H1 (cell line): ENCODE data around the gene SEPTIN7. TPM values are rescaled to one million over a fixed set of nuclear protein-coding genes. Genes with fewer than 3 reads are reported as not detected.

Experiments used
- CTCF ChIA-PET: fragments of 300-600 bp; sonication (Branson Sonifier 250); formaldehyde crosslinking; loops from one replicate; lab custom pipeline; 2021; ENCODE audit not compliant: partially characterized antibody; lab: Charles Lee
- POLR2A ChIA-PET: fragments of 300-600 bp; sonication (Branson Sonifier 250); formaldehyde crosslinking; loops from one replicate; lab custom pipeline; 2021; ENCODE audit warnings: inconsistent platforms; ENCODE audit not compliant: partially characterized antibody; lab: Charles Lee
- DNase-seq, 2 experiments: peaks; one replicate each; pipeline versions ENCODE4 v3.0.0 to v3.0.0-alpha.2; 2010 to 2022; ENCODE audit warnings: low spot score in 2 of 2, low read depth in 1 of 2, mixed read lengths in 1 of 2
- FAIRE-seq: peaks from 2 replicates; lab custom pipeline; 2011; peaks lifted over from hg19 to GRCh38; lab: Jason Lieb, UNC
- H2AFZ ChIP-seq: 2 replicates; pipeline ENCODE4 v1.8.1; 2012; ENCODE audit warnings: low read length, inconsistent platforms
- H2AK5ac ChIP-seq: 2 replicates; pipeline ENCODE4 v1.6.1; 2013; ENCODE audit warnings: low read depth, low read length
- H2BK120ac ChIP-seq: replicated peaks from 2 replicates; pipeline ENCODE3; 2013; ENCODE audit warnings: low read depth, low read length, inconsistent platforms
- H2BK12ac ChIP-seq: 2 replicates; pipeline ENCODE4 v1.6.1; 2013; ENCODE audit warnings: low read depth, low read length
- H2BK15ac ChIP-seq: 2 replicates; pipeline ENCODE4 v1.6.1; 2013; ENCODE audit warnings: low read length
- H2BK20ac ChIP-seq: 2 replicates; pipeline ENCODE4 v1.6.1; 2013; ENCODE audit warnings: low read length
- H2BK5ac ChIP-seq: 2 replicates; pipeline ENCODE4 v1.6.1; 2013; ENCODE audit warnings: low read depth, low read length
- H3K14ac ChIP-seq: 2 replicates; pipeline ENCODE4 v1.6.1; 2013; ENCODE audit warnings: inconsistent platforms; ENCODE audit not compliant: insufficient read length
- H3K18ac ChIP-seq: 2 replicates; pipeline ENCODE4 v1.6.1; 2013; ENCODE audit warnings: low read length; ENCODE audit errors: extremely low read depth
- H3K23ac ChIP-seq: 2 replicates; pipeline ENCODE4 v1.6.1; 2013; ENCODE audit warnings: inconsistent platforms; ENCODE audit not compliant: insufficient read length
- H3K23me2 ChIP-seq: 2 replicates; pipeline ENCODE4 v1.6.1; 2013; ENCODE audit warnings: low read depth, low read length
- H3K27ac ChIP-seq: 2 replicates; pipeline ENCODE4 v1.6.1; 2011; ENCODE audit warnings: low read depth, low read length, inconsistent platforms
- H3K27me3 ChIP-seq, 4 experiments: replicated peaks in 1 of 4; 1 replicate in 1 of 4; 2 replicates in 3 of 4; pipeline versions ENCODE4 v1.6.1 to v1.8.1; 2011 to 2013; ENCODE audit warnings: low read length in 3 of 4, mild to moderate bottlenecking in 3 of 4, inconsistent platforms in 2 of 4, mixed read lengths in 2 of 4, moderate library complexity in 1 of 4; ENCODE audit not compliant: control insufficient read depth in 3 of 4, insufficient read depth in 3 of 4; ENCODE audit errors: extremely low read depth in 1 of 4
- H3K36me3 ChIP-seq, 4 experiments: 2 replicates each; pipeline versions ENCODE4 v1.6.1 to v1.8.1; 2011 to 2013; ENCODE audit warnings: mild to moderate bottlenecking in 4 of 4, low read length in 3 of 4, moderate library complexity in 2 of 4, control low read depth in 1 of 4, inconsistent platforms in 1 of 4; ENCODE audit not compliant: insufficient read depth in 4 of 4, control insufficient read depth in 2 of 4
- H3K4ac ChIP-seq: replicated peaks from 2 replicates; pipeline ENCODE3; 2013; ENCODE audit warnings: low read length, low read depth, mixed read lengths, inconsistent platforms; ENCODE audit not compliant: insufficient read length
- H3K4me1 ChIP-seq, 4 experiments: replicated peaks in 1 of 4; 1 replicate in 1 of 4; 2 replicates in 3 of 4; pipeline versions ENCODE4 v1.6.1 to v1.8.1; 2011 to 2013; ENCODE audit warnings: low read length in 3 of 4, inconsistent platforms in 2 of 4, mixed read lengths in 1 of 4; ENCODE audit not compliant: insufficient read depth in 4 of 4, control insufficient read depth in 3 of 4
- H3K4me2 ChIP-seq, 2 experiments: 2 replicates each; pipeline versions ENCODE4 v1.6.1 to v1.8.1; 2011 to 2013; ENCODE audit warnings: low read depth in 2 of 2, low read length in 2 of 2, control low read depth in 1 of 2, inconsistent platforms in 1 of 2, mild to moderate bottlenecking in 1 of 2; ENCODE audit not compliant: insufficient read depth in 1 of 2
- H3K4me3 ChIP-seq, 4 experiments: fragments of 200-600, 300-600 bp in 1 of 4; sonication (generic), shearing (Covaris generic), sonication (Bioruptor Twin) in 1 of 4; 2 replicates each; pipeline versions ENCODE4 v1.5.1 to v1.8.1; 2011 to 2016; ENCODE audit warnings: low read length in 4 of 4, low read depth in 3 of 4, control low read depth in 2 of 4, inconsistent platforms in 2 of 4, mild to moderate bottlenecking in 2 of 4, mixed read lengths in 1 of 4, moderate library complexity in 1 of 4; ENCODE audit not compliant: insufficient read depth in 2 of 4; ENCODE audit errors: extremely low read depth in 1 of 4
- H3K56ac ChIP-seq: replicated peaks from 2 replicates; pipeline ENCODE3; 2013; ENCODE audit warnings: low read depth, mild to moderate bottlenecking, mixed read lengths, low read length, inconsistent platforms; ENCODE audit not compliant: insufficient read length
- H3K79me1 ChIP-seq: 2 replicates; pipeline ENCODE4 v1.6.1; 2013; ENCODE audit warnings: low read depth, low read length, control low read depth
- H3K79me2 ChIP-seq, 2 experiments: 2 replicates each; pipeline versions ENCODE4 v1.6.1 to v1.8.1; 2012 to 2013; ENCODE audit warnings: low read length in 2 of 2, mild to moderate bottlenecking in 2 of 2, inconsistent platforms in 1 of 2; ENCODE audit not compliant: insufficient read depth in 2 of 2, control insufficient read depth in 1 of 2
- H3K9ac ChIP-seq, 4 experiments: replicated peaks in 1 of 4; 1 replicate in 1 of 4; 2 replicates in 3 of 4; pipeline versions ENCODE4 v1.6.1 to v1.8.1; 2011 to 2013; ENCODE audit warnings: low read depth in 3 of 4, low read length in 3 of 4, control low read depth in 2 of 4, mild to moderate bottlenecking in 2 of 4, moderate library complexity in 2 of 4, inconsistent platforms in 1 of 4; ENCODE audit errors: extremely low read depth in 1 of 4
- H3K9me3 ChIP-seq, 2 experiments: 2 replicates each; pipeline versions ENCODE4 v1.6.1 to v1.8.1; 2012 to 2013; ENCODE audit warnings: mild to moderate bottlenecking in 2 of 2, moderate library complexity in 2 of 2, control low read depth in 1 of 2, inconsistent platforms in 1 of 2, low read depth in 1 of 2, low read length in 1 of 2, mixed read lengths in 1 of 2; ENCODE audit not compliant: insufficient read depth in 2 of 2
- H4K20me1 ChIP-seq, 2 experiments: replicated peaks in 1 of 2; 2 replicates each; pipeline versions ENCODE3 to v1.8.1; 2011 to 2013; ENCODE audit warnings: inconsistent platforms in 2 of 2, low read length in 2 of 2, mild to moderate bottlenecking in 1 of 2; ENCODE audit not compliant: insufficient read depth in 2 of 2, control insufficient read depth in 1 of 2
- H4K5ac ChIP-seq: 2 replicates; pipeline ENCODE4 v1.6.1; 2013; ENCODE audit warnings: low read length, low read depth, mixed read lengths, inconsistent platforms; ENCODE audit not compliant: insufficient read length
- H4K8ac ChIP-seq: 2 replicates; pipeline ENCODE4 v1.8.0; 2013; ENCODE audit warnings: mild to moderate bottlenecking, moderate library complexity, low read length, inconsistent platforms; ENCODE audit not compliant: insufficient read depth; ENCODE audit errors: extremely low read depth
- H4K91ac ChIP-seq: replicated peaks from 2 replicates; pipeline ENCODE3; 2013; ENCODE audit warnings: low read length, mixed read lengths, inconsistent platforms; ENCODE audit not compliant: insufficient read length
- BCL11A ChIP-seq, 2 experiments: IDR thresholded peaks; one replicate each; pipeline ENCODE4 v1.6.1; 2011; ENCODE audit warnings: low read depth in 2 of 2, low read length in 2 of 2, mild to moderate bottlenecking in 2 of 2
- BRCA1 ChIP-seq: IDR thresholded peaks from 2 replicates; pipeline ENCODE4 v1.6.1; 2012; ENCODE audit warnings: low read depth, low read length, improper control_type of control experiment
- CEBPB ChIP-seq: IDR thresholded peaks from 2 replicates; pipeline ENCODE4 v1.6.1; 2012; ENCODE audit warnings: low read depth, low read length
- CHD1 ChIP-seq: IDR thresholded peaks from 2 replicates; pipeline ENCODE4 v1.6.1; 2012; ENCODE audit warnings: low read depth, low read length, improper control_type of control experiment
- EZH2 ChIP-seq: fragments of 200-600 bp; sonication (generic); IDR thresholded peaks from 2 replicates; pipeline ENCODE4 v1.7.1; 2012; ENCODE audit warnings: low read depth, mild to moderate bottlenecking, moderate library complexity, low read length, inconsistent platforms; ENCODE audit not compliant: severe bottlenecking
- JUN ChIP-seq: IDR thresholded peaks from 2 replicates; pipeline ENCODE4 v1.6.1; 2011; ENCODE audit warnings: low read depth, mild to moderate bottlenecking, improper control_type of control experiment, low read length
- NRF1 ChIP-seq: IDR thresholded peaks from 2 replicates; pipeline ENCODE4 v1.6.1; 2011; ENCODE audit warnings: mild to moderate bottlenecking, low read depth, low read length, improper control_type of control experiment
- RAD21 ChIP-seq, 2 experiments: IDR thresholded peaks in 1 of 2; conservative IDR thresholded peaks in 1 of 2; 2 replicates each; pipeline ENCODE4 v1.6.1; 2011; ENCODE audit warnings: low read depth in 2 of 2, low read length in 2 of 2, improper control_type of control experiment in 1 of 2, inconsistent platforms in 1 of 2, mild to moderate bottlenecking in 1 of 2, moderate library complexity in 1 of 2
- TBP ChIP-seq: IDR thresholded peaks from 2 replicates; pipeline ENCODE4 v1.6.1; 2011; ENCODE audit warnings: low read depth, low read length, improper control_type of control experiment
- YY1 ChIP-seq: IDR thresholded peaks from 2 replicates; pipeline ENCODE4 v1.6.1; 2011; ENCODE audit warnings: low read depth, mild to moderate bottlenecking, low read length
- WGBS, 2 experiments: shearing (Covaris generic) in 1 of 2; methylation state at CpG; one replicate each; pipeline versions ENCODE4 v1.1.6 to v1.1.7; 2013 to 2015; ENCODE audit warnings: low lambda C conversion rate in 2 of 2, mixed read lengths in 2 of 2, inconsistent platforms in 1 of 2, low coverage in 1 of 2, missing lambda C conversion rate in 1 of 2; ENCODE audit not compliant: insufficient replicate concordance in 2 of 2, insufficient coverage in 1 of 2, insufficient read length in 1 of 2; ENCODE audit errors: extremely low coverage in 1 of 2, missing lambda C conversion rate in 1 of 2; 5-methylcytosine and 5-hydroxymethylcytosine counted together
- polyA plus RNA-seq, 7 experiments: library from polyadenylated mRNA; depleted of rRNA in 3 of 7; stranded (reverse) in 5 of 7; unstranded in 2 of 7; fragments of >200 nt in 5 of 7; fragments of 200-250 nt in 2 of 7; gene quantifications; 1 replicate in 5 of 7; 2 replicates in 1 of 7; 4 replicates in 1 of 7; pipeline versions ENCODE4 v1.2.1 to v1.2.3, GENCODE V29; 2011 to 2013; ENCODE audit warnings: missing spikeins in 2 of 7, mixed read lengths in 2 of 7
- total RNA-seq: library from RNA; stranded (reverse); fragmentation: NEBNext Ultra II Directional; extraction: Animal tissue kit (Norgen Biotek cat#: 25700); gene quantifications from 2 replicates; pipeline ENCODE4 v1.2.1, GENCODE V29; 2021
- TF ChIP-seq, protein P1 (sequence below), 3 experiments: IDR thresholded peaks; 1 replicate in 2 of 3; 2 replicates in 1 of 3; pipeline versions ENCODE4 v1.5.1 to v1.6.1; 2011; ENCODE audit warnings: low read length in 3 of 3, mild to moderate bottlenecking in 3 of 3, inconsistent platforms in 2 of 3, low read depth in 1 of 3, moderate library complexity in 1 of 3; ENCODE audit not compliant: insufficient read depth in 1 of 3; ENCODE audit errors: control extremely low read depth in 1 of 3

Gene SEPTIN7
- total and polyA plus RNA-seq, 2 of the 8 experiments (the other 6 are each of a cell fraction or from before 2014, with no cell fraction given): 85.3 to 183 TPM

DNA sequence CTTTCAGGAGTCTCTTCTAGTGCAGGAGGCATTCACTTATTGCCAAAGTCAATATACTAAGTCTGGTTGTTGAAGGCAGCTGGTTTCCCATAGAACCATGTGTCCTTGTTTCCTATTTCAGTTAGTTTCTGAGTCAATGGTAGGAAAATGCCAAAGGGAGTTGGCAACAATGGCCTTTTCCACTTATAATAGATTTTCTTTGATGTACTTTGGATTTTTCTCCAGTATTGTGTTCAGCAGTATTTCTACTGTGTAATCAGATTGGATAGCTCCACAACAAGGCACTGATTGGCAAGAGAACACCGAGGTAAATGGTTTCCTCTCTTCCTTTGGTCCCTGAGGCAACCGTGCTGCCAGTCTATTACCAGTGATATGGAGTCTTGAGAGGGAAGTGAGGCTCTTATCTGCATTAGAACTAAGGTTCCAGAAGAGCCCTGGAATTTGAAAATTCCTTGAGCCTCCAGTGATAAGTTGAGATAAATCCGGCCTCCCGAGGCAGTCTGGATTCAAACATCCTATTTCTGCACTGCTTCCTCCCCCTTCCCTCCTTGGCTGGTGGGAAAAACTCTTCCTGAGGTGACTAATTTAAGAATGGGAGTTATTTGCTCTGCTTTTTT is 7.9 kb upstream of the SEPTIN7 start:
- no peak overlapping the region for H2BK120ac ChIP-seq
- no peak overlapping the region for H3K56ac ChIP-seq
- H3K27ac ChIP-seq: no peak overlapping the region
- no peak overlapping the region for H4K8ac ChIP-seq
- no peak overlapping the region for H3K18ac ChIP-seq
- 0 out of 2 replicates have a peak, but pooled peaks cover 1% of the 10 kb centered on the region for H3K23me2 ChIP-seq
- no peak overlapping the region for H2BK12ac ChIP-seq
- no peak overlapping the region for H2BK20ac ChIP-seq
- FAIRE-seq (no peak), DNase-seq (no peak)
- no peaks in the 10 kb centered on the region for H3K9me3 ChIP-seq
- H3K79me2 ChIP-seq: no peaks in the 10 kb centered on the region
- no peak overlapping the region for H2BK5ac ChIP-seq
- H3K36me3 ChIP-seq: no peaks in the 10 kb centered on the region
- H3K4me1 ChIP-seq: no peaks in the 10 kb centered on the region
- H3K14ac ChIP-seq: no peak overlapping the region
- no peak overlapping the region for H3K4me3 ChIP-seq
- no peaks in the 10 kb centered on the region for H3K79me1 ChIP-seq
- no peak overlapping the region for H3K23ac ChIP-seq
- H4K91ac ChIP-seq: no peak overlapping the region
- H2AFZ ChIP-seq: no peak overlapping the region
- no peak overlapping the region for H3K9ac ChIP-seq
- WGBS, 2 experiments: 86% methylated on average over 4 of the region's 4 CpGs; no CpG with 5 or more reads in 1 of the 2 experiments
- H4K20me1 ChIP-seq: no peaks in the 10 kb centered on the region
- CTCF ChIA-PET: no interaction called here
- H2BK15ac ChIP-seq: no peak overlapping the region
- POLR2A ChIA-PET: interaction anchor here (1.1 to 1.2 kb wide), 2 partner anchors 8 to 20 kb away, joined by 3 read pairs; partner anchors contain the start of gene SEPTIN7
- H3K27me3 ChIP-seq: no peaks in the 10 kb centered on the region
- no peak overlapping the region for H4K5ac ChIP-seq
- H3K4me2 ChIP-seq: no peak overlapping the region
- H3K4ac ChIP-seq: no peak overlapping the region
- no peak overlapping the region for H2AK5ac ChIP-seq
- TF ChIP-seq EZH2: no peak
- TF ChIP-seq CHD1: no peak
- TF ChIP-seq RAD21 (IDR thresholded peaks at IDR 0.05 in 1 of 2, conservative IDR thresholded peaks at IDR 0.05 in 1 of 2; ENCODE audit: low read depth in 2 of 2, low read length in 2 of 2): no peak
- TF ChIP-seq CEBPB: no peak
- TF ChIP-seq BCL11A (IDR thresholded peaks at IDR 0.05; ENCODE audit: low read depth in 2 of 2, low read length in 2 of 2): no peak
- no peak for TF ChIP-seq BRCA1
- TF ChIP-seq, protein P1, sequence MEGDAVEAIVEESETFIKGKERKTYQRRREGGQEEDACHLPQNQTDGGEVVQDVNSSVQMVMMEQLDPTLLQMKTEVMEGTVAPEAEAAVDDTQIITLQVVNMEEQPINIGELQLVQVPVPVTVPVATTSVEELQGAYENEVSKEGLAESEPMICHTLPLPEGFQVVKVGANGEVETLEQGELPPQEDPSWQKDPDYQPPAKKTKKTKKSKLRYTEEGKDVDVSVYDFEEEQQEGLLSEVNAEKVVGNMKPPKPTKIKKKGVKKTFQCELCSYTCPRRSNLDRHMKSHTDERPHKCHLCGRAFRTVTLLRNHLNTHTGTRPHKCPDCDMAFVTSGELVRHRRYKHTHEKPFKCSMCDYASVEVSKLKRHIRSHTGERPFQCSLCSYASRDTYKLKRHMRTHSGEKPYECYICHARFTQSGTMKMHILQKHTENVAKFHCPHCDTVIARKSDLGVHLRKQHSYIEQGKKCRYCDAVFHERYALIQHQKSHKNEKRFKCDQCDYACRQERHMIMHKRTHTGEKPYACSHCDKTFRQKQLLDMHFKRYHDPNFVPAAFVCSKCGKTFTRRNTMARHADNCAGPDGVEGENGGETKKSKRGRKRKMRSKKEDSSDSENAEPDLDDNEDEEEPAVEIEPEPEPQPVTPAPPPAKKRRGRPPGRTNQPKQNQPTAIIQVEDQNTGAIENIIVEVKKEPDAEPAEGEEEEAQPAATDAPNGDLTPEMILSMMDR (IDR thresholded peaks at IDR 0.05; ENCODE audit: control extremely low read depth in 1 of 3, insufficient read depth in 1 of 3, low read depth in 1 of 3, low read length in 3 of 3): no peak
- no peak for TF ChIP-seq JUN
- TF ChIP-seq YY1: no peak
- TF ChIP-seq TBP: no peak
- TF ChIP-seq NRF1: no peak
